ENCODE measurements around the gene PARS2. TPM values are rescaled to one million over a fixed set of nuclear protein-coding genes. Genes with fewer than 3 reads are reported as not detected.

The PARS2 gene
- total and polyA plus RNA-seq, 12 donors = 1.2 to 16.1 (median 7.5) TPM

DNA sequence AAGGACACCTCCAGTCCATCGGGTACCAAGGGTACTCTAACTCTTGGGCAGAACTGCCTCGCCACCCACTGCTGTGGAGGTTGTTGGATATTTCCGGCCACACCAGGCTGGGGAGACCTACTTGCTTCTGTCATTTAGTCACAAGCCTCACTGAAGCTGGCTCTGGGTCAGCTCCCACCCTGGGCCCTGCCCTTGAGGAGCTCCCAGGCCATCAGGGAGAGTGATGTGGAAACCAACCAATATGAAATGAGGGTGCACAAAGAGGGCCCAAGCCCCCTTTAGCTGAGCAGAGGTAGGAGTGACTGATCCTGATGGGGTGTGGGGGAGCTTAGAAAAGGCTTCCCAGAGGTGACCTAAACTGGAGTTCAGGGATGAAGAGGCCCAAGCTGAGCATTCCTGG, 19.6 kb downstream of the PARS2 start:
- no peaks in the 10 kb centered on the region for H3K27me3 ChIP-seq
- no peaks in the 10 kb centered on the region for H3K9me3 ChIP-seq (replicated peaks in 1 of 3)
- no peak for TF ChIP-seq POLR2A (IDR thresholded peaks at IDR 0.05)
- TF ChIP-seq, protein P1, sequence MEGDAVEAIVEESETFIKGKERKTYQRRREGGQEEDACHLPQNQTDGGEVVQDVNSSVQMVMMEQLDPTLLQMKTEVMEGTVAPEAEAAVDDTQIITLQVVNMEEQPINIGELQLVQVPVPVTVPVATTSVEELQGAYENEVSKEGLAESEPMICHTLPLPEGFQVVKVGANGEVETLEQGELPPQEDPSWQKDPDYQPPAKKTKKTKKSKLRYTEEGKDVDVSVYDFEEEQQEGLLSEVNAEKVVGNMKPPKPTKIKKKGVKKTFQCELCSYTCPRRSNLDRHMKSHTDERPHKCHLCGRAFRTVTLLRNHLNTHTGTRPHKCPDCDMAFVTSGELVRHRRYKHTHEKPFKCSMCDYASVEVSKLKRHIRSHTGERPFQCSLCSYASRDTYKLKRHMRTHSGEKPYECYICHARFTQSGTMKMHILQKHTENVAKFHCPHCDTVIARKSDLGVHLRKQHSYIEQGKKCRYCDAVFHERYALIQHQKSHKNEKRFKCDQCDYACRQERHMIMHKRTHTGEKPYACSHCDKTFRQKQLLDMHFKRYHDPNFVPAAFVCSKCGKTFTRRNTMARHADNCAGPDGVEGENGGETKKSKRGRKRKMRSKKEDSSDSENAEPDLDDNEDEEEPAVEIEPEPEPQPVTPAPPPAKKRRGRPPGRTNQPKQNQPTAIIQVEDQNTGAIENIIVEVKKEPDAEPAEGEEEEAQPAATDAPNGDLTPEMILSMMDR (IDR thresholded peaks at IDR 0.05) = no peak
- peak in 1 of 7 donors; percentile 37 for DNase-seq
- H3K36me3 ChIP-seq (replicated peaks in 1 of 2) = peaks cover 0 to 27% of the 10 kb centered on the region in 2 donors
- WGBS, 4 donors = 86 to 97% (median 91%) methylated on average over 3 of the region's 3 CpGs
- no peak overlapping the region for H3K27ac ChIP-seq
- intact Hi-C loops (cut with DNase I) = no loop called here
- no peak overlapping the region for H3K4me3 ChIP-seq
- H3K4me1 ChIP-seq (replicated peaks in 1 of 2) = no peaks in the 10 kb centered on the region

DNA sequence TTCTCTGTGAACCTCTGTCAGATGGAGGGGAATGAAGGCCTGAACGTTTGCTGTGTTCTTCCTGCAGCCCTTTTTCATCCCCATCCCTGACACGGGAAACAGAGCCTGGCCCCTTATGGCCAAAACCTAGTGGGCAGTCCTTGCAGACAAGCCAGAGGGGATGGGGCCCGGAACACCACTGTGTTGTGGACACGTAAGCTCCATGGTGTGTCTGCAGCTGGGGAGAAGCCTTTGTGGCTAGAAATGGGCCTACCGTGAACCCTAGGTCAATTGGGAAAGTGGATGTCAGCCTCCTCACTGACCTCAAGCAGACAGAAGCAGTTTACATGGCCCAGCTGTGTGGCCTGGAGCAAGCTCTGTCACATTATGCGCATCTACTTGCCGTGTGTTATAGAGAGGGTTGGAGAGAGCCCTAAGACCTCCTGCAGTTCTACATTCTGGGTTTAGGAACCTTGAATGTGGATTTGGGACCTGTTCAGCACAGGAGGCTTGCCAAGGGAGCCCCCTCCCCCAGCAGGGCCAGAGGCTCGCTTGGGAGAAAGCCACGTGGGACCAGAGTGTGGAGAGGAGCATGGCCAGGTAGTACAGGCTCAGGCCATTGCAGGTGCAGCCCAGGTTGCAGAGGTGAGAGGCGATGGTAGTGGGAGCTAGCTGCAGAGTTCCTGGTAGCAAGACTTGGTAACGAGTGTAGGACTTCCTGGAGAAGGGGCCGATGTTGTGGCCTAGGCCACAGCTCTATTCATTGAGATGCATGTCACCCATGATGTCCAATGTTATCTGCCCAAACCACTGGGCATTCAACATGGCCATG, 20.7 kb downstream of the PARS2 start:
- intact Hi-C loops (cut with DNase I) = no loop called here
- Histone ChIP-seq H3K36me3 (replicated peaks in 1 of 2) (peaks cover 0 to 38% of the 10 kb centered on the region in 2 donors), H3K27ac (no peak overlapping the region), H3K9me3 (replicated peaks in 1 of 3) (no peaks in the 10 kb centered on the region), H3K4me1 (replicated peaks in 1 of 2) (no peaks in the 10 kb centered on the region), H3K27me3 (no peaks in the 10 kb centered on the region), H3K4me3 (no peak overlapping the region)
- TF ChIP-seq, protein P1 (IDR thresholded peaks at IDR 0.05) = no peak
- no peak for TF ChIP-seq POLR2A (IDR thresholded peaks at IDR 0.05)
- peak in 1 of 7 donors; percentile 28 for DNase-seq
- 66 to 85% (median 80%) methylated on average over 9 to 12 of the region's 12 CpGs for WGBS, 4 donors

DNA sequence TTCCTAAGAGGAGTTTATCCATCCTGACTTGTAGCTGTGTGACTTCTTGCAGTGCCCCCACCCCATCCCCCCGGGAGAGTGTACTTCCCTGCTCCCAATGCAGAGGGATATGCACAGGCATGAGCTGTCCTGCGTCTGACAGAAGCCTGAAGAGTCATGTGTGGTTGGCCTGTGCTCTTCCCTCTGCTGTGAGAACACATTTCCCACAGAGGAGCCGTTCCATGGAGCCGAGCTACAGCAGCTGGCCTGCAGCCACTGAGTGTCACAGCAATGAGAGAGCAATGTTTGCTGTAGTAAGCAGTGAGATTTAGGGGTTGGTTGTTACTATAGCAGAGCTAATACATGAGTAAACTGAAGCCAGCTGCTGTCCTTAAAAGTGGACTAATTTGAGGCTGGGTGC, 22.0 kb downstream of the PARS2 start:
- Histone ChIP-seq H3K36me3 (replicated peaks in 1 of 2) (peaks cover 0 to 51% of the 10 kb centered on the region in 2 donors), H3K4me1 (replicated peaks in 1 of 2) (no peaks in the 10 kb centered on the region), H3K4me3 (no peak overlapping the region), H3K27me3 (no peaks in the 10 kb centered on the region), H3K9me3 (replicated peaks in 1 of 3) (no peaks in the 10 kb centered on the region), H3K27ac (no peak overlapping the region)
- intact Hi-C loops (cut with DNase I) = no loop called here
- DNase-seq = no peak
- WGBS, 4 donors = 58 to 69% (median 66%) methylated on average over 4 of the region's 4 CpGs
- TF ChIP-seq POLR2A (IDR thresholded peaks at IDR 0.05) = no peak
- TF ChIP-seq, protein P1 (IDR thresholded peaks at IDR 0.05) = no peak

DNA sequence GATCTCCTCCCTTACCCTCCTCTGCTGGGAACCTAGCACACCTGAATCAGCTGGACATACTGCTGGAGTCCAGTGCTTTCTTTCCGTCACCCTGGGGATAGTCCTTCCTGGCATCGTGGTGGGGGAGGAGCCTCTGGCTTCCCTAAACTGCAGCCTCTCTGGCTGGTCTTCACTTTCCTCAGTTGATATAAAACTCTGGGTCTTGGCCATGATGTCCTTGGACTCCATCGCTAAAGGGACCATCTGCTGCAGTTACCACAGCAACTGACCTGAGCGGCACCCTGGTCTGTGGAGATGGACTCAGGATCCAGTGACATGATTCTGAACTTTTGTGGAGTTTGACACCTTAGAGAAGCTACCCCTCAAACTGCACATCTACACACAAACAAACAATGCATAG, 22.8 kb downstream of the PARS2 start:
- no peak for DNase-seq
- Histone ChIP-seq H3K27ac (no peak overlapping the region), H3K27me3 (no peaks in the 10 kb centered on the region), H3K36me3 (replicated peaks in 1 of 2) (peaks cover 0 to 59% of the 10 kb centered on the region in 2 donors), H3K4me3 (no peak overlapping the region), H3K4me1 (replicated peaks in 1 of 2) (no peaks in the 10 kb centered on the region), H3K9me3 (replicated peaks in 1 of 3) (no peaks in the 10 kb centered on the region)
- intact Hi-C loops (cut with DNase I) = no loop called here
- WGBS, 4 donors = 80 to 91% (median 87%) methylated on average over 4 of the region's 4 CpGs
- TF ChIP-seq, protein P1 (IDR thresholded peaks at IDR 0.05) = no peak
- TF ChIP-seq POLR2A (IDR thresholded peaks at IDR 0.05) = no peak
